ENCODE data around the gene MOV10L1. TPM values are rescaled to one million over a fixed set of nuclear protein-coding genes. Genes with fewer than 3 reads are reported as not detected.

Gene MOV10L1
- polyA plus RNA-seq, 3 donors, result 0.18 to 0.35 TPM; not detected in 1

DNA sequence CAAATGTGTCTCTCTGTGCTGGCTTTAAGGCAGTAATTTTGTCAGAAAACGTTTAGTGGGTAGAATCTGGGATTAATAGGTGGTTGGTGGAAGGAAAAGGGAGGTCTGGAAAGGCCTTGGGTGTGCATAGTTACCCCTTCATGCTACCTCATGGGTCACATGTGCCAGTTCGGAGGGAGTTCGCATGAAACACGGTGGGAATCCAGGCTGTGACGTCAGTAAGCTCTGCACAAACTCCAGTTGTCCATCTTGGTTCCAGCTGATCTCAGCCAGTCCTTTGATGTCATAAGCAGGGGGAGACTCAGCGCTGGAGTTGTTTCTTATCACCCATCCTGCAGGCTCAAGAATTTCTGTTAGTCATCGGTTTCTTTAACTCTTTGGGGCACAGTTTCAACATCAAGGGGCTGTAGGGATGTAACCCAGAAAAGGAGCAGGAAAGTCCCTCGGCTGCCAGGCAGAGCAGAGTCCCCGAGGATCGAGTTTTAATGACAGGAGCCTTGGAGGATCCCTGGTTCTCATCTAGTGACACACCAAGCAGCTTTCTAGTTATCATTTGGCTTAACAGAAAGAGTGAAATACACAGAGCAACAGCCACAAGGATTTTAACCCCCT, 28.9 kb downstream of the MOV10L1 start:
- no peak overlapping the region for H3K4me3 Mint-ChIP-seq
- no peaks in the 10 kb centered on the region for H3K36me3 Mint-ChIP-seq
- no peak overlapping the region for H3K27ac Mint-ChIP-seq
- peaks cover 5 to 23% (median 19%) of the 10 kb centered on the region in 7 donors for H3K9me3 Mint-ChIP-seq
- H3K4me1 ChIP-seq (ENCODE audit: control insufficient read depth in 1 of 2, insufficient read depth in 2 of 2, low read length in 2 of 2), result no peaks in the 10 kb centered on the region
- no peaks in the 10 kb centered on the region for H3K79me2 ChIP-seq (ENCODE audit: insufficient read depth, low read length)
- H3K27me3 ChIP-seq (ENCODE audit: control insufficient read depth in 2 of 2, insufficient read depth in 2 of 2, low read length in 2 of 2), result no peaks in the 10 kb centered on the region
- H3K9ac ChIP-seq (ENCODE audit: insufficient read depth, low read length, poor library complexity, severe bottlenecking), result no peak overlapping the region
- H3K9me3 ChIP-seq (replicated peaks in 1 of 2; ENCODE audit: control insufficient read depth in 1 of 2, insufficient read depth in 1 of 2, low read length in 2 of 2), result peaks cover 16% of the 10 kb centered on the region in 2 donors
- H3K4me1 Mint-ChIP-seq, result peaks cover 4% of the 10 kb centered on the region
- no peaks in the 10 kb centered on the region for H4K20me1 ChIP-seq (ENCODE audit: insufficient read depth, low read length)
- H3K27me3 Mint-ChIP-seq (ENCODE audit: low read depth in 3 of 3), result peaks cover 0 to 2% (median 2%) of the 10 kb centered on the region in 3 donors
- H2AFZ ChIP-seq (ENCODE audit: insufficient read depth, low read depth, low read length, poor library complexity, severe bottlenecking), result no peak overlapping the region
- no peak overlapping the region for H3K27ac ChIP-seq (ENCODE audit: low read depth in 1 of 2, low read length in 2 of 2)
- intact Hi-C loops (cut with micrococcal nuclease), result no loop called here
- no peak for TF ChIP-seq CTCF (IDR thresholded peaks at IDR 0.05)
- no peak overlapping the region for H3K4me2 ChIP-seq (replicated peaks; ENCODE audit: extremely low read depth, low read length, poor library complexity, severe bottlenecking)
- no peak for DNase-seq
- H3K36me3 ChIP-seq (replicated peaks in 1 of 2; ENCODE audit: control insufficient read depth in 1 of 2, insufficient read depth in 2 of 2, low read length in 2 of 2), result no peaks in the 10 kb centered on the region
- 34% methylated on average over 9 of the region's 10 CpGs for WGBS (ENCODE audit: insufficient coverage)
- H3K4me3 ChIP-seq (replicated peaks in 1 of 3; ENCODE audit: low read depth in 2 of 3, low read length in 3 of 3), result no peak overlapping the region

- H3K79me2 ChIP-seq (ENCODE audit: insufficient read depth, low read length), result no peaks in the 10 kb centered on the region
- H4K20me1 ChIP-seq (ENCODE audit: insufficient read depth, low read length), result no peaks in the 10 kb centered on the region
- H3K27ac ChIP-seq (ENCODE audit: low read depth in 1 of 2, low read length in 2 of 2), result no peak overlapping the region
- Mint-ChIP-seq H3K27me3 (ENCODE audit: low read depth in 3 of 3) (peaks cover 0 to 2% (median 2%) of the 10 kb centered on the region in 3 donors), H3K4me3 (no peak overlapping the region), H3K36me3 (no peaks in the 10 kb centered on the region), H3K27ac (no peak overlapping the region), H3K4me1 (peaks cover 10% of the 10 kb centered on the region), H3K9me3 (peaks cover 10 to 27% (median 19%) of the 10 kb centered on the region in 7 donors)
- H3K4me3 ChIP-seq (replicated peaks in 1 of 3; ENCODE audit: low read depth in 2 of 3, low read length in 3 of 3), result no peak overlapping the region
- no peak for TF ChIP-seq CTCF (IDR thresholded peaks at IDR 0.05)
- no peak overlapping the region for H3K9ac ChIP-seq (ENCODE audit: insufficient read depth, low read length, poor library complexity, severe bottlenecking)
- peaks cover 16% of the 10 kb centered on the region in 2 donors for H3K9me3 ChIP-seq (replicated peaks in 1 of 2; ENCODE audit: control insufficient read depth in 1 of 2, insufficient read depth in 1 of 2, low read length in 2 of 2)
- intact Hi-C loops (cut with micrococcal nuclease), result no loop called here
- whole genome bisulfite sequencing (ENCODE audit: insufficient coverage), result 86% methylated on average over 8 of the region's 14 CpGs
- no peak overlapping the region for H3K4me2 ChIP-seq (replicated peaks; ENCODE audit: extremely low read depth, low read length, poor library complexity, severe bottlenecking)
- H3K36me3 ChIP-seq (replicated peaks in 1 of 2; ENCODE audit: control insufficient read depth in 1 of 2, insufficient read depth in 2 of 2, low read length in 2 of 2), result no peaks in the 10 kb centered on the region
- no peaks in the 10 kb centered on the region for H3K27me3 ChIP-seq (ENCODE audit: control insufficient read depth in 2 of 2, insufficient read depth in 2 of 2, low read length in 2 of 2)
- no peak overlapping the region for H2AFZ ChIP-seq (ENCODE audit: insufficient read depth, low read depth, low read length, poor library complexity, severe bottlenecking)
- no peak for DNase-seq
- H3K4me1 ChIP-seq (ENCODE audit: control insufficient read depth in 1 of 2, insufficient read depth in 2 of 2, low read length in 2 of 2), result peaks cover 0 to 4% of the 10 kb centered on the region in 2 donors
Measured at GRCh38 chr22:50119169-50119767, 29.5 kb downstream of the MOV10L1 start.

All from CD14-positive monocyte (primary cell).